CD4-positive, alpha-beta T cell treated with Interleukin-6 at 100 ng/mL for 8 hours (primary cell): ENCODE measurements around the gene TTC22.
"Not testable (repeated sequence)": the region's sequence is repeated elsewhere in the genome, so short reads cannot be mapped to it uniquely, and the experiment has no call there.

Source experiments
- DNase-seq: peaks from one replicate; pipeline ENCODE4 v3.0.0-alpha.2; 2020; ENCODE audit warnings: mixed read lengths, low spot score

TTC22 gene

GRCh38 chr1:54786778-54787177 lies 14.3 kb downstream of the TTC22 start:
- DNase-seq, result no peak

DNA sequence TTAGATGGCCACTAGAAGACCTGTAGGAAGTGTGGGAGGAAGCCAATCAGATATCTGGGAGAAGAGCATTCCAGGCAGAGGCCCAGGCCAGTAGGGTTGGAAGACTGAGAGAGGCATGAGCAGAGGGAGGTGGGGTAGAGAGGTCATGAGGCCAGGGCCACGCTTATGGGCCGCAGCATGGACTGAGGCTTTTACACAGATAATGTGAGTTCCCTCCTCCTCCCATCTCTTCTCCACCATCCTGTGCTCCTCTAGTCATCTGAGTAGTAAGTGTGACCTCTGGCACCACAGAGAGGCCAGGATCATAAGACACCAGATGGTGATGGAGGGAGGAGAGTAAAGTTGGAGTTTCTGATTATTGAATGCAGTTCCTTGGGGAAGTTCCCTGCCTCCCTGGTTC lies 17.1 kb downstream of the TTC22 start:
- DNase-seq, result no peak

GRCh38 chr1:54782588-54782987 lies 18.5 kb downstream of the TTC22 start:
- no peak for DNase-seq

DNA sequence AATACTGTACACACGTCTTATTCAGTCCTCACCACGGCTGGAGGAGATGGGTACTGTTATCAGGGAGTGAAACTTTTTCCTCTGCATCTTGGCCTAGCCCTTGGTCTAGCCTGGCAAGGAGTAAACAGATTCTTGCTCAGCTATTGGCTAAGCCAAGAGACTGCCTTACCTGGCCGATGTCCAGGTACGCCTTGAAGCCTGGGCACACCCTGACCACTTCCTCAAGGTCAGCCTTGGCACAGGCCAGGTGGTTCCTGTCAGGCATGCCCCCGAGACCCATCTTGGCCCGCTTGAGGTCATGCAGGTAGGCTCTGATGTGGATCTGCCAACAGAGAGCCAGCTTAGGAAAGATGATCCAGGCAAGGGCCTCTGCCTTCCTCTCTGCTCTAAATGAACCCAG lies 19.0 kb downstream of the TTC22 start:
- no peak for DNase-seq

- no peak for DNase-seq
Observed at GRCh38 chr1:54781023-54781723, 19.9 kb downstream of the TTC22 start.

- DNase-seq, result no peak
Observed at GRCh38 chr1:54777431-54777830, 23.7 kb downstream of the TTC22 start.

DNA sequence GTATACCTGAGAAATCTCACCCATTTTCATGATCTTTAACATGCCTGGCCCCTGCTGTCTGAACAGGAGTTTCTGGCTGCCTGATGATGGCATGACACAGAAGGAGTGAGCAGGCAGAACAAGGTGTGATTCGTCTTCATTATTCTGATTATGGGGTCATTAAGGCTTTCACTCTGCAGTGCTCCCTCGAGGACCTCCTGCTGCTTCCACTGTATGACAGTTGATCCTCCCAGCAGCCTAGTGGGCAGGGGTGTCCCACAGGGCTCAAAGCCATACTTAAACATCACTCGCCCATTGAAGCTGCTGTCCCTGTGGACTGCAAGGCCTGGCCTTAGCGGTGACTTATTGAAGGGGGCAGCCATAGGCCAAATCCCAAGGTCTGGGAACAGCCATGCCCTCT lies 24.1 kb downstream of the TTC22 start:
- no peak for DNase-seq

GRCh38 chr1:54775828-54776721 lies 25.0 kb downstream of the TTC22 start:
- DNase-seq, result not testable (repeated sequence)

DNA sequence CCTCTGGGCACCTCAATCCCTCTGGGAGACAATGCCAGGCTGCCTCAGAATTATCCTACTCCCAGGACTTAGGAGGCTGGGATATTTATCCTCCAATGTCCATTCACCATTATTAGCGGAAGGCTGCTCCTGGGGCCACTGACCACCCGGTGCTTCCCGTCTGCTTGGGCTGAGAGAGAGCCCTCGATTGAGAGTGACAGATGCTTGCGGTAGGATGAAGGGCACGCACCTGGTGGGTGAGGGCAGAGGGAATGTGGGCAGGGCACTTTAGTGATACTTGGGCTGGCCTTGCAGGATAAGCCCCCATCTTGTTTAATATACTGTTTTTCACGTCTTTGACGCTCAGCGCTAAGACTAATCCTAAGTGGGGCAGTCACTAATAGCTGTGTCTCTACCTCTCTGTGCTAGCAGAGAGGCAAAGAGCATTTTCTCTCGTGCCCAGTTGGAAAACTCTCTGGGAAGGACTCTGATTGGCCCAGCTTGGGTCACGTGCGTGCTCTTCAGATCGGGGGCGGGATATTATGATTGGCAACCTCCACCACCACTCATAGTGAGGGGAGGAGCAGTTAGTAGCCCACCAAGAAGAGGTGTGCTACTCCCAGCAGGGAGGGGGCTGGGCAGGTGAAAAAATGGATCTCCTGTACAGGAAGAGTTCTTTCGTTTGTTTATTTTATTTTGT lies 26.2 kb downstream of the TTC22 start:
- no peak for DNase-seq

GRCh38 chr1:54772951-54773350 lies 28.2 kb downstream of the TTC22 start:
- no peak for DNase-seq

DNA sequence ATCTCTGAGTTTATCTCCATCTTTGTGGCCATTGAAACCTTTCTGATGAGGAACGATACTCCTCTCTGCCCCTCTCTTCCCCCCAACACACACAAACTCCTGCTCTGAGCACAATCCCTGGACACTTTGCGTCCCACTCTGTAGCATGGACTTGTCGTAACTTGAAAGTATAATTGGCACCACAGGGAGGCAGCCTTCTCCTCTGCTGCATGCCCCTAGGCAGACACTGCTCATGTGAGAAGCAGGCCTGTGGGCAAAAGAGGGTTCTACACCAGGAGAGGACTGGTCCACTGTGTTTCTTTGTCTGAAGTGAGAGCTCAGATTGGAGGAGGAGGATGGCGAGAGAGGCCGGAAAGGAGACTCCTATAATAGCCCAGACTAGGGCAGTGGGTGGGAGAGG lies 33.0 kb downstream of the TTC22 start:
- DNase-seq, result no peak

DNA sequence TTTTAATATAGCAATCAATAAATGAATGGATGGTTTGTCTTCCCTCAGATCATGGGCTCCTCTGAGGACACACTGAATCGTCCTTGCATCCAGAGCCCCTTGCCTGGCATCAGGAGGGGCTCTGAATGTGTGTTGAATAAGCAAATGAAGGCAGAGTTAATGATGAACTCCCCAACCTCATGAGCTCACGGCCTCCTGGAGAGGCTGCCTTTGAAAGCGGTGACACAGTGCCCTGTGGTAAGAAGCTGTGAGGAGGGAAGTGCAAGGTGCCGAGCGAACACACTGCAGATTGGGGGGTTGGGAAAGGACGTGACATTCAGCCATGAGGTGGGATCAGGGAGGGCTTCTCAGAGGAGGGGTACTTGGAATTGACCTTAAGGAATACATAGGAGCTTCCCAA lies 33.6 kb downstream of the TTC22 start:
- no peak for DNase-seq

DNA sequence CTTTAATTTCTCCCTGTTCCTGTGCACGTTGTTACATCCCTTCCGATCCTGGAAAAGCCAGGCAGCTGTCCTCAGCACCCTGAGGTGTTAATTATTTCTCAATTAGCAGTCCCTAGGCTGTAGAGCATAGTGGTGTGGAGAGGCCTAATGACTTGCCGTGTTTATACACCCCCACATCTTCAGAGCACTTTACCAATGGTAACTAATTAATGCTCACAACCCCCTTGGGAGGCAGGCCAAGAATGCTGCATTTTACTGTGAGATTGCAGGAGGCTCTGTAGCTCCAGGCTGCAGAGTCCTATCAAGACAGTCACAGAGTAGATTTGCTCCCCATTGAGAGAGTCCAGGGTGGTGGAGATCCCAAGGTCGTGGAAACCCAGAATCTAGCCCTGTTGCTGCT lies 34.4 kb downstream of the TTC22 start:
- DNase-seq, result no peak

GRCh38 chr1:54764922-54765561 lies 36.1 kb downstream of the TTC22 start:
- DNase-seq, result no peak

DNA sequence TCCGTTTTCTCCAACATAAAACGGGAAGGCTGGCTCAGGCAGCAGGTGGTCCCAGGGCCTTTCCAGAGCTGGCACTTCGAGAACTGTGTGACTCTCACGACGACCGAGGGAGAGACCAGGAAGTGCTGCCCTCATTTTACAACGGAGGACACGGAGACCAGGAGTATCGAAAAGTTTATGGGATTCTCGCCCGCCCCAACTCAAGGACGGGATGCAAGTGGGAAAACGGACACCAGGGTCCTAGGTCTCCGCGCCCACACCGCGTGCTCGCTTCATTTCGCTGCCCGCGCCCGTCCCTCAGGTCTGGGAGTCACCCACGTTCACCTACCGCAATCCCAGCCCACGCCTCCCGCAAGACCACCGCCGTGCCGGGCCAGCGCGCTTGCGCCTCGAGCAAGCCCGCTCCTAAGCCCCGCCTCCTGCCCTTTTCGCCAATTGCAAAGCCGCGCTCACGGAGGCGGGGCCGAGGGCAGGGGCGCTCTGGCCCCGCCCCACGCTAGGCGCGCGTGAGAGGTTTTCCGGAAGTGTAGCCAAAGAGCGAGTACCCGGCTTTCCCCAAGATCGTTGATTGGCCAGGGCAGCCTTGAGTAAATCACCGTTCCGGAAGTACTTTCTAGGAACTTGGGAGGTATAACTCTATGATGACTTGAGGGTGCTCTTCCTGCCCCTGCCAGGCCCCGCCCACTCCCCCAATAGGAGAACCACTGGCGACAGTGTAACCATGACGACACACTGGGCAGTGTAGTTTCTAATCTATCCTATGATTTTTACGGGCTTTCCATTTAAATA lies 36.8 kb downstream of the TTC22 start, which contains the start of gene PARS2:
Gene PARS2 (minus strand): TSS at position 391 of the 789 bp plus-strand sequence. CDS start 5,362 bp downstream, outside the sequence.
- DNase-seq, result peak; percentile 97

DNA sequence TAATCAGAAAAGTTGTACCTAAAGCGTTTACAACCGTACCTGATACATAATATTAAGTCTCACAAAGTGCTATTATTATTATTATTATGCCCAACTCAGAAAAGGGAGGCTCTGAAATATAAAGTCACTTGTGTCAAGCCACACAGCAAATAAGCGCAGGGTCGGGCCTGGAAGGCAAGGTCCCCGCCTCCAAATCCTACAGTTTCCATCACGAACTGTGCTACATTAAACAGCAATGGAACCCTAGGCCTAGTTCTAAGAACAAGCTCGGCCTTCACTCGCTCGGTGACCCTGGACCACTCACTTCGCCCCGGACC lies 37.3 kb downstream of the TTC22 start:
- no peak for DNase-seq

DNA sequence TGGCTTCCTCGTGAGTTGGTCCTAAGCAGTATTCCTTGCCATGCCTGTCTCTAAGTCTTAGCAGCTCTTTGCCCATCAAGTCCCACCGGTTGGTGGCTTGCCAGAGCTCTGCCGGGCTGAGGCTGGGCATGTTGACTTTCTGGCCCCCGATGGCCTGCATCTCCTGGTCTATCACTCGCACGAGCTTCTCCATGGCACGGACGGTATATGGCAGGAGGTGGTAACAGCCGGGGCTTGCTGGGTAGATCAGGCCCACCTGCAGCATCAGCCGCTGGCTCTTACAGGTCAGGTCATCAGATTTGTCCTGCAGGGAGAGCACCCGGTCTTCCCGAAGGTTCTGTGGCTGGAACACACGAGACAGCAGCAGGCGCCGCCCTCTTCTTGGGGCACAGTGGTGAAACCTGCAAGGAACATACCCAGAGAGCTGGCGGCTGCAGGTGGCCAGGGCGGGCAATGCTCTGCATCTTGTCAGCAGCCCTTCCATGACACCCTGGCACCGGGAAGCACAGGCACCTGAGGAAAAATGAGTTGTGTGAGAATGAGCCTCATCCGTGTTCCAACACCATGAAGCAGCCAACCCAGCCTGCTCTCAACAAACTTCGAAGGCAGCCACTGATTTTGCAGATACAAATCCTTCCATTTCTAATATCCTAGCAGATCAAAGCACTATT lies 42.3 kb downstream of the TTC22 start:
- no peak for DNase-seq

GRCh38 chr1:54757833-54758232 lies 43.3 kb downstream of the TTC22 start:
- DNase-seq, result no peak

DNA sequence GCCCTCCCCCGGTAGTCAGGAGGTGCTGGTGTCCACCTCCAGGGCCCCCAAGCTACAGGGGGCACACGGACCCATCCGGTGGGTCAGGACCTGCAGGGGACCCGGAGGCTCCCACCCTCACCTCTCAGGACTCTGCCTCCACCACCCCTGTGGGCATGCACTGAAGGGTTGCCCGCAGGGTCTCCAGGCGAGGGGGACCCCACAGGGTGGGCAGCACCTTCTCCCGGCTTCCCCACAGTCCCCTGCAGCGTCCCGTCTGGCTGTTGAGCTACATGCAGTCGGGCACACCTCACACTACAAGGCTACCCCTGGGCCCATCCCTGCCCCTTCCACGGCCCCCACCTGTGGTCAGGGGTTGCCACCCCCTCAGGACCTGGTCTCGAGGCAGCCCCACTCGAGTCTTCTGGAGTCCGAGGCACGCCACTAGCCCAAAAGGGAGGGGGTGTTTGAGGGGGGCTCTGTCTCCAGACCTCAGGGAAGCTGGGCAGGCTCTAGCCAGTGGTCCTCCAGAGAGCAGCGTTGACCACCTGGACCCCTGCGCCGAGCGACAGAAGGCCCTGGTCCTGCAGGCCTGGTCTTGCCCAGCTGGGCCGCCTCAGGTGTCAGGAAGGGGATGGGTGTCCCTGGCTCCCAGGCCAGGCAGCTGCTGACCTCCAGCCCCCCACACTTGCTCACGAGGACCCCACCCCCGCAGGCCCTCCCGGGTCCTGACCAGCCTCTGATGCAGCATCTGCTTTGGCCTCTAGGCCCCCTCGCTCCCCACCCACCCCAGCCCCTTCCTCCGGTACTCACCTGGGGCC lies 46.4 kb downstream of the TTC22 start:
- no peak for DNase-seq

DNA sequence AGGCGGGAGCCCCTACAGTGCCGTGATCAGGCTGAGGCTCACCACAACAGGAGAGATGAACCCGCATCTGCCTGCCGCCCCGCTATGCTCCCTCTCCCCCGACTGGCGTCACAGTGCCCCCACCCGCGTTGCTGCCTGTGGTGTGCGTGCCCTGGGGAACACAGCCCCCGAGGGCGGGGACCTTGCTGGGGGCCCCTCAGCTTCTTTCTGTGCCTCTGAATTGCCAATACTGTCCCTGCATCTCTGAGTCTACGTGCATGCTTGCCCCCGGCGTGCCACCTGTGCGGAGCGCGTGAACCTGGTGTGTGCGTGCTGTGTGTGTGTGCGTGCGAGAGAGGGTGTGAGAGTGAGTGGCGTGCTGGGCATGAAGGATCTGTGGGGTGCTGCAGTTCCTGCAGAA lies 47.1 kb downstream of the TTC22 start:
- DNase-seq, result no peak
